ENCODE data around the gene ARHGAP44. TPM values are rescaled to one million over a fixed set of nuclear protein-coding genes. Genes with fewer than 3 reads are reported as not detected.

ARHGAP44 gene
- total and polyA plus RNA-seq, 2 of the 13 experiments (the other 11 are each of a cell fraction or from before 2014, with no cell fraction given) = 0.79 to 3.1 TPM

DNA sequence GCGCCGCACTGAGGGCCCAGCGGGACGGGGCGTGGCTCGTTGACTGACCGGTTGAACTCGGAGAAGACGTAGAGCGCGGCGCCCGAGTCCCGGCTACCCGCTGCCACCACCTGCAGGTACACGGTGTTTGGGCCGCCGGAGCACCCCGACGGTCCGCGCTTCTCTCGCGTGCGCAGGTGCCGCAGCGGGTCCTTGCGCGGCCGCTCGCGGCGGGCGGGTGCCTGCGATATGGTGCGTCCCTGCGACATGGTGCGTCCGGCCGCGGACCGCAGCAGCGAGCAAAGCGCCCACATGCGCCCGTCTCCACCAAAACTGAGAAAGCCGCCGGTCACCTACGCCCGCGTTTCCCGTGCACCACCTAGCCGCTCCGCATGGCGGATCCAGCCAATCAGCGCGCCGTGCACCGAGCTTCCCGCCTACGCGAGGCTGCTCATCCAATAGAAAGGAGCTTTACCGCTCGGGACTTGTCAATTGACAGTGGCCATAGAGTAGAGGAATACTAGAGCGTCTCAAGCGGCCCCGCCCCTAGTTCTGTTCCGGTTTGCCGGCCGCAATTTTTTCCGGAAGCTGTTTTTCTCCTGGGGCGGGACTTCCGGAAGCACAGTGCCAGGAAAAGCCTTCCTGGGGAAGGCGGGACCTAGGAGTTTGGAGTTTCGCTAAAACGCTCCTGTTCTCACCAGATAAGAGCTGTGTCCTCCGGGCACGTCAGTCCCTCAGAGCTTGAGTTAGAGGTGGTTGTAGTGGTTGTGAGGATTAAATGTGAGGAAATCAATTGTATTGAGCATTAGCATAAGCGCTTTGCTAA lies 228.6 kb downstream of the ARHGAP44 start, which contains the start of gene ELAC2 (continued):
- TF ChIP-seq, protein P1, sequence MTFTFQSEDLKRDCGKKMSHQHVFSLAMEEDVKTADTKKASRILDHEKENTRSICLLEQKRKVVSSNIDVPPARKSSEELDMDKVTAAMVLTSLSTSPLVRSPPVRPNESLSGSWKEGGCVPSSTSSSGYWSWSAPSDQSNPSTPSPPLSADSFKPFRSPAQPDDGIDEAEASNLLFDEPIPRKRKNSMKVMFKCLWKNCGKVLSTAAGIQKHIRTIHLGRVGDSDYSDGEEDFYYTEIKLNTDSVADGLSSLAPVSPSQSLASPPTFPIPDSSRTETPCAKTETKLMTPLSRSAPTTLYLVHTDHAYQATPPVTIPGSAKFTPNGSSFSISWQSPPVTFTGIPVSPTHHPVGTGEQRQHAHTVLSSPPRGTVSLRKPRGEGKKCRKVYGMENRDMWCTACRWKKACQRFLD (CRISPR knock-in tag; IDR thresholded peaks at IDR 0.05; ENCODE audit: borderline replicate concordance) = no peak
- TF ChIP-seq NR1H2 (CRISPR knock-in tag; IDR thresholded peaks at IDR 0.05; ENCODE audit: borderline replicate concordance, low read depth) = no peak
- TF ChIP-seq MBNL3 (CRISPR knock-in tag; conservative IDR thresholded peaks at IDR 0.05) = no peak
- peak; percentile 51; the same call in 1 of the 2 replicates for TF ChIP-seq ZNF441 (CRISPR knock-in tag; IDR thresholded peaks at IDR 0.05; ENCODE audit: borderline replicate concordance)
- TF ChIP-seq DMAP1 (CRISPR knock-in tag; IDR thresholded peaks at IDR 0.05) = peak; percentile 60; the same call in 1 of the 2 replicates
- no peak for TF ChIP-seq RARA (CRISPR knock-in tag; IDR thresholded peaks at IDR 0.05)
- no peak for TF ChIP-seq ZNF749 (CRISPR knock-in tag; IDR thresholded peaks at IDR 0.05; ENCODE audit: borderline replicate concordance)
- TF ChIP-seq HMGA1 (CRISPR knock-in tag; conservative IDR thresholded peaks at IDR 0.05) = no peak
- no peak for TF ChIP-seq ZSCAN25 (CRISPR knock-in tag; IDR thresholded peaks at IDR 0.05)
- peak; percentile 86 for TF ChIP-seq YEATS4 (CRISPR knock-in tag; IDR thresholded peaks at IDR 0.05; ENCODE audit: borderline replicate concordance)
- TF ChIP-seq ZNF709 (CRISPR knock-in tag; IDR thresholded peaks at IDR 0.05) = peak; percentile 17; the same call in 1 of the 2 replicates
- TF ChIP-seq, protein P2, sequence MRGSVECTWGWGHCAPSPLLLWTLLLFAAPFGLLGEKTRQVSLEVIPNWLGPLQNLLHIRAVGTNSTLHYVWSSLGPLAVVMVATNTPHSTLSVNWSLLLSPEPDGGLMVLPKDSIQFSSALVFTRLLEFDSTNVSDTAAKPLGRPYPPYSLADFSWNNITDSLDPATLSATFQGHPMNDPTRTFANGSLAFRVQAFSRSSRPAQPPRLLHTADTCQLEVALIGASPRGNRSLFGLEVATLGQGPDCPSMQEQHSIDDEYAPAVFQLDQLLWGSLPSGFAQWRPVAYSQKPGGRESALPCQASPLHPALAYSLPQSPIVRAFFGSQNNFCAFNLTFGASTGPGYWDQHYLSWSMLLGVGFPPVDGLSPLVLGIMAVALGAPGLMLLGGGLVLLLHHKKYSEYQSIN (CRISPR knock-in tag; IDR thresholded peaks at IDR 0.05; ENCODE audit: borderline replicate concordance) = no peak
- TF ChIP-seq ZNF343 (CRISPR knock-in tag; IDR thresholded peaks at IDR 0.05) = peak; percentile 55; the same call in 1 of the 2 replicates
- peak; percentile 90 for TF ChIP-seq MYC (CRISPR knock-in tag; IDR thresholded peaks at IDR 0.05; ENCODE audit: borderline replicate concordance)
- TF ChIP-seq, protein P3, sequence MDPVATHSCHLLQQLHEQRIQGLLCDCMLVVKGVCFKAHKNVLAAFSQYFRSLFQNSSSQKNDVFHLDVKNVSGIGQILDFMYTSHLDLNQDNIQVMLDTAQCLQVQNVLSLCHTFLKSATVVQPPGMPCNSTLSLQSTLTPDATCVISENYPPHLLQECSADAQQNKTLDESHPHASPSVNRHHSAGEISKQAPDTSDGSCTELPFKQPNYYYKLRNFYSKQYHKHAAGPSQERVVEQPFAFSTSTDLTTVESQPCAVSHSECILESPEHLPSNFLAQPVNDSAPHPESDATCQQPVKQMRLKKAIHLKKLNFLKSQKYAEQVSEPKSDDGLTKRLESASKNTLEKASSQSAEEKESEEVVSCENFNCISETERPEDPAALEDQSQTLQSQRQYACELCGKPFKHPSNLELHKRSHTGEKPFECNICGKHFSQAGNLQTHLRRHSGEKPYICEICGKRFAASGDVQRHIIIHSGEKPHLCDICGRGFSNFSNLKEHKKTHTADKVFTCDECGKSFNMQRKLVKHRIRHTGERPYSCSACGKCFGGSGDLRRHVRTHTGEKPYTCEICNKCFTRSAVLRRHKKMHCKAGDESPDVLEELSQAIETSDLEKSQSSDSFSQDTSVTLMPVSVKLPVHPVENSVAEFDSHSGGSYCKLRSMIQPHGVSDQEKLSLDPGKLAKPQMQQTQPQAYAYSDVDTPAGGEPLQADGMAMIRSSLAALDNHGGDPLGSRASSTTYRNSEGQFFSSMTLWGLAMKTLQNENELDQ (CRISPR knock-in tag; IDR thresholded peaks at IDR 0.05; ENCODE audit: borderline replicate concordance) = no peak
- TF ChIP-seq ZNF747 (CRISPR knock-in tag; IDR thresholded peaks at IDR 0.05; ENCODE audit: borderline replicate concordance) = no peak
- TF ChIP-seq, protein P4, sequence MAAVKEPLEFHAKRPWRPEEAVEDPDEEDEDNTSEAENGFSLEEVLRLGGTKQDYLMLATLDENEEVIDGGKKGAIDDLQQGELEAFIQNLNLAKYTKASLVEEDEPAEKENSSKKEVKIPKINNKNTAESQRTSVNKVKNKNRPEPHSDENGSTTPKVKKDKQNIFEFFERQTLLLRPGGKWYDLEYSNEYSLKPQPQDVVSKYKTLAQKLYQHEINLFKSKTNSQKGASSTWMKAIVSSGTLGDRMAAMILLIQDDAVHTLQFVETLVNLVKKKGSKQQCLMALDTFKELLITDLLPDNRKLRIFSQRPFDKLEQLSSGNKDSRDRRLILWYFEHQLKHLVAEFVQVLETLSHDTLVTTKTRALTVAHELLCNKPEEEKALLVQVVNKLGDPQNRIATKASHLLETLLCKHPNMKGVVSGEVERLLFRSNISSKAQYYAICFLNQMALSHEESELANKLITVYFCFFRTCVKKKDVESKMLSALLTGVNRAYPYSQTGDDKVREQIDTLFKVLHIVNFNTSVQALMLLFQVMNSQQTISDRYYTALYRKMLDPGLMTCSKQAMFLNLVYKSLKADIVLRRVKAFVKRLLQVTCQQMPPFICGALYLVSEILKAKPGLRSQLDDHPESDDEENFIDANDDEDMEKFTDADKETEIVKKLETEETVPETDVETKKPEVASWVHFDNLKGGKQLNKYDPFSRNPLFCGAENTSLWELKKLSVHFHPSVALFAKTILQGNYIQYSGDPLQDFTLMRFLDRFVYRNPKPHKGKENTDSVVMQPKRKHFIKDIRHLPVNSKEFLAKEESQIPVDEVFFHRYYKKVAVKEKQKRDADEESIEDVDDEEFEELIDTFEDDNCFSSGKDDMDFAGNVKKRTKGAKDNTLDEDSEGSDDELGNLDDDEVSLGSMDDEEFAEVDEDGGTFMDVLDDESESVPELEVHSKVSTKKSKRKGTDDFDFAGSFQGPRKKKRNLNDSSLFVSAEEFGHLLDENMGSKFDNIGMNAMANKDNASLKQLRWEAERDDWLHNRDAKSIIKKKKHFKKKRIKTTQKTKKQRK (IDR thresholded peaks at IDR 0.05; ENCODE audit: low read length) = no peak
- no peak for TF ChIP-seq TRIM24 (CRISPR knock-in tag; IDR thresholded peaks at IDR 0.05)
- TF ChIP-seq HDAC6 (IDR thresholded peaks at IDR 0.05; ENCODE audit: low read depth, low read length) = no peak
- TF ChIP-seq, protein P5, sequence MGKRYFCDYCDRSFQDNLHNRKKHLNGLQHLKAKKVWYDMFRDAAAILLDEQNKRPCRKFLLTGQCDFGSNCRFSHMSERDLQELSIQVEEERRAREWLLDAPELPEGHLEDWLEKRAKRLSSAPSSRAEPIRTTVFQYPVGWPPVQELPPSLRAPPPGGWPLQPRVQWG (CRISPR knock-in tag; IDR thresholded peaks at IDR 0.05; ENCODE audit: borderline replicate concordance, low read depth) = no peak
- no peak for TF ChIP-seq NFRKB (IDR thresholded peaks at IDR 0.05)

All from HepG2 (cell line).